ENCODE data around the gene UFL1. TPM values are rescaled to one million over a fixed set of nuclear protein-coding genes. Genes with fewer than 3 reads are reported as not detected.
"Not testable (repeated sequence)": the region's sequence is repeated elsewhere in the genome, so short reads cannot be mapped to it uniquely, and the experiment has no call there.

The UFL1 gene
- 24.8 and 33.1 TPM in 2 replicates for total RNA-seq (2014; rRNA removed; shearing (Covaris generic))
- polyA plus RNA-seq (2014; cell fraction: nucleus; rRNA removed) = 31.8 and 43.4 TPM in 2 replicates

DNA sequence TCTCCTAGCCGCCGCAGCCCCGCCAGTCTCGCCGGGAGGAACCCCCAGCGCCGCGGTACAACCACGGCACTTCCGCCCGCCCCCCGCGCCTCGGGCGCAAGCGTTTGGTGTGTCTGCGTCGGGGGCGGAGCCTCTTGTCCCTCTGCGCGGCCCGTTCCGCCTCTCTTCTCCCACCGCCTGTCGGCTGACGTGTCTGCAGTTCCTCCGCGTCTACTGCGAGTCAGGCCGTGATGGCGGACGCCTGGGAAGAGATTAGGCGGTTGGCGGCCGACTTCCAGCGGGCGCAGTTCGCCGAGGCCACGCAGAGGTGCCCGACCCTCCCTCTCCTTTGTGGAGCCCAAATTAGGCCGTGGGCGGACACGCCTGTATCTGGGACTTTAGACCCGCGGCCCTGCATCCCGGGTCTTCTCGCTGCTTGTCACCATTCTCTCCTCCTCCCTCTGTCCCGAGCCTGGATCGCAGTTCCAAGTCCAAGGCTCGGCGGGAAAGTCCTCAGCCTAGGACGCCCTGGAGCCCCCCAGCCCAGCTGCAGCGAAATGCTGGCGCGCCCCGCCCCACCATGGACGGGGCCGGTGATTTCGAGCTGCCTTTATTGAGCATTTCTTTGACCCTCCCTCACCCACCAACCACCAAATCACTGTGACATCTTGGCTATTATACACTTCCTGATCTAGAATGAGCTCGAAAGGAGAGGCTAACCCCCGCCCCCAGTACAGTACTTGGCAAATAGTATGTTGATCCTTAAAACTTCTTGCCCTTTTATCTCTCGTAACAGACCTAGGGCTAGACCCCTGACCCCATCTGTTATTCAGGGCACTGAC is at the start of gene UFL1:
Gene UFL1, plus strand, starts transcription at position 163 of the 821 bp plus-strand sequence. Its CDS starts 68 bp downstream, at position 231.
- DNase-seq (ENCODE audit: extremely low read depth, low read depth) = peak; percentile 84

GRCh38 chr6:96472291-96472690 is 49.3 kb upstream of the UFL1 start:
- DNase-seq (ENCODE audit: extremely low read depth, low read depth) = not testable (repeated sequence)

- no peak for DNase-seq (ENCODE audit: extremely low read depth, low read depth)
These were observed 42.9 kb upstream of the UFL1 start for GRCh38 chr6:96478695-96479094.

DNA sequence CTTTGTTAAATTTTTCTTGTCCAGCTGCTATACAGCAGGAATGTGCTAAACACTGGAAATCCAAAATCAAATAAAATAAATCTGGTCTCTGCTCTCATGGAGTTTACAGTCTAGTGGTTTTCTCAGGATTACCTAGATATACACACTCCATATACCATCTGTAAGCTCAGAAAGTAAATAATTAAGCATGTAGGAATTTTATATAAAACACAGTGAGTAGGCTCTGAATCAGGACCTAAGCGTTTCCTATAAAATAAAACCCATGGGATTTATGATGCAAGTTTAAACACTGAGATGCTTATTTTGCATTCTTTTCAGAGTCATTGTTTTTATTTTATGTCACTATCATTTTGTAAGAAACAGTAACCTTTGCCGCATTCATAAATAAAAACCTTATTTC is 29.7 kb upstream of the UFL1 start:
- no peak for DNase-seq (ENCODE audit: extremely low read depth, low read depth)

GRCh38 chr6:96499781-96500180 is 21.8 kb upstream of the UFL1 start:
- DNase-seq (ENCODE audit: extremely low read depth, low read depth) = no peak

GRCh38 chr6:96502915-96503314 is 18.7 kb upstream of the UFL1 start:
- no peak for DNase-seq (ENCODE audit: extremely low read depth, low read depth)

GRCh38 chr6:96505363-96505762 is 16.2 kb upstream of the UFL1 start:
- no peak for DNase-seq (ENCODE audit: extremely low read depth, low read depth)

GRCh38 chr6:96509281-96509680 is 12.3 kb upstream of the UFL1 start:
- no peak for DNase-seq (ENCODE audit: extremely low read depth, low read depth)

GRCh38 chr6:96520171-96521115 is 1.2 kb upstream of the UFL1 start:
- no peak for DNase-seq (ENCODE audit: extremely low read depth, low read depth)

DNA sequence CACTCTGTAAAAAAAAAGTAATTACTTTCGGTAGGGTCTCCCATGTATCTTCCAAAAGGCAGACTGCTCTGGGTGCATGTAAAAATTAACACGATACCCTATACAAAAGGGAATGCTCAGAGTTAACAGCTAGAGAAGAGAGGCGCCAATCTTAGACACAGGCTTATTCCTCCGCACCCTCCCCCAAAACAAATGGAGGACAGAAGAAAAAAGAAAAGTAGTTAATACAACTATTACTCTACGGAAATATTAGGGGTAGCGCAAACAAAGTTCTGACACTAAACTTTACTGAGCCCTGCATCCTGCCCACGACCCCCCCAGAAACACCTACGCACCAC is 331 bp upstream of the UFL1 start:
- no peak for DNase-seq (ENCODE audit: extremely low read depth, low read depth)

DNA sequence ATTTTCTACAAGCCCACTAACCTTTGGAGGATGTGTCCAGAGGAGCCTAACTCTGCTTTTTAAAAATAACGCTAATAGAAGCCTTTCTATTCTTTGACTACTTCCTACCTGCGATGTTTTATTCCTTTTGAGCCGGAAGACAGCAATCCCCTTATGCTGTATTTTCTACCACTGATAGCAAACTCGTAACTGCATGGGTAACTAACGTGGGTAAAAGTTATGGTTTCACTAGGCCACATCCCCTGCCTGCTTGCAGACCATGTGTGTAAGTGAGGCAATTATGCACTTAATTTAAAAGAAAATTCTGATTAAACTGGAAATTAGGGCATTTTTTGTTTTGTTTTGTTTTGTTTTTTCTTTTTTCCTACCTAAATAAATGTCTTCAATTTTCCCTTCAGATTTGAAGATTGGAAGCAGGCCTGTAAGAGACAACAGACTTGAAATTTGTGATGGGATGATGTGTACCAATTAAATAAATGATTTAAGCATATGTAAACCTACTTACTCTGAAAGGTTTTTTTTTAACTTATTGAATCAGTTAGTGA is 931 bp downstream of the UFL1 start:
- DNase-seq (ENCODE audit: extremely low read depth, low read depth) = no peak

DNA sequence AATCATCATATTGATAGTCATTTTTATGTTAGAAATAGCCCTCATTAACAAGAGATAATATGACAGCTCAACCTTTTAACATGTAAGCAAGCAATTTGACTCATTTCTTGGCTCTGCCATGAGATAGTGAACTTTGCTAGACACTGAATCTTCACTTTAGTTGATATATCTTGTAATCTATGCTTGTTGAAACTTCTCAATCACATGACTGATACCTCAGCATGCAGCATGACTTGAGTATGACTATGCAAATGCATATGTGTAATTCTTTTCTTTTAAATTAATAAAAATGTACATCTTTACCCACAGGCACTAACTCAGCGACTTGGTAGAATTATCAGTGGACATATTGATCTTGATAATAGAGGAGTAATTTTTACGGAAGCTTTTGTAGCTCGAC is 6.6 kb downstream of the UFL1 start:
- DNase-seq (ENCODE audit: extremely low read depth, low read depth) = no peak

DNA sequence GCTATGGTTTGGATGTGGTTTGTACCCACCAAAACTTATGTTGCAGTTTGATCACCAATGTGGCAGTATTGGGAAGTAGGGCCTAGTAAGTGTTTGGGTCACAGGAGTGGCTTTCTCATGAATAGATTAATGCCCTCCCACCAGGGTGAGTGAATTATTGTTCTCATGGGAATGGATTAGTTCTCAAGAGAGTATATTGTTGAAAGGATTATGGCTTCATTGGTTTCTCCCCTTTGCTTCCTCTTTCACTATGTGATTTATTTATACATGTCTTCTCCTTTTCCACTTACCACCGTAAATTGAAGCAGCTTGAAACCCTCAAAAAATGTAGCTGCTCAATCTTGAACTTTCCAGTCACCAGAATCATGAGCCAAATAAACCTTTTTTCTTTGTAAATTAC is 10.8 kb downstream of the UFL1 start:
- DNase-seq (ENCODE audit: extremely low read depth, low read depth) = no peak

DNA sequence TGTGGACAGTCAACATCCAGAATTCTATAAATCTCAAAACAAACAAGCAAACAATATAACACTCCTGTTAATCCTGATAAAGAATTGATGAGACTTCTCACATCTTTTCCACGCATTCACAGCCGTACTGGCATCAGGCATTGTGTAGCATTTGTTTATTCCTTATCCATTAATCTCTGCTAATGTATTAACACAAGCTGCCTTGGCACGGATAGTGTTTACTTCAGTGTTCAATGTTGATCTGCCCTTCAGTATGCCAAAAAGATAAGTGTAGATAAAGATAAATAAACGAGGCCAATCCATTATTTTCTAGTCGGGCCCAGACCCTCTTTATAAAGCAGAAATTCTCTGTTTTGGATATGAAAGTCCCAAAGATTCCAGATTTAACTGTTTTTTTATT is 16.1 kb downstream of the UFL1 start:
- no peak for DNase-seq (ENCODE audit: extremely low read depth, low read depth)

DNA sequence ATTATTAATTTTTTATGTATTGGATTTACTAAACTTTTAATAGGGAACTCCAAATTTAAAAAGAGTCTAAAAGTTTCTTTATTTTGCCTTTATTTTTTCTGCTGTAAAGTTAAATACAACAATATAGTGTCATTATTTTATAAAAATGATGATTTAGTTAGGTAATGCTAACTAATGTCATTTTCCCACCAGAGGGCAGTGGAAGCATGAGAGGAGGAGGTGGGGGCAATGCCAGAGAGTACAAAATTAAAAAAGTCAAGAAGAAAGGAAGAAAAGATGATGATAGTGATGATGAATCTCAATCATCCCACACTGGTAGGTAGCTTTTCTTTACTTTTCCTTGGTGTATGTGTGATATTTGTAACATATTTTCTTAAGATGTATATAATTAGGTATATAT is 21.1 kb downstream of the UFL1 start:
- DNase-seq (ENCODE audit: extremely low read depth, low read depth) = no peak

- no peak for DNase-seq (ENCODE audit: extremely low read depth, low read depth)
These were observed 24.3 kb downstream of the UFL1 start for GRCh38 chr6:96545882-96546281.

GRCh38 chr6:96547654-96548053 is 26.0 kb downstream of the UFL1 start:
- DNase-seq (ENCODE audit: extremely low read depth, low read depth) = no peak

- DNase-seq (ENCODE audit: extremely low read depth, low read depth) = no peak
These were observed 33.0 kb downstream of the UFL1 start for GRCh38 chr6:96554558-96554957.

DNA sequence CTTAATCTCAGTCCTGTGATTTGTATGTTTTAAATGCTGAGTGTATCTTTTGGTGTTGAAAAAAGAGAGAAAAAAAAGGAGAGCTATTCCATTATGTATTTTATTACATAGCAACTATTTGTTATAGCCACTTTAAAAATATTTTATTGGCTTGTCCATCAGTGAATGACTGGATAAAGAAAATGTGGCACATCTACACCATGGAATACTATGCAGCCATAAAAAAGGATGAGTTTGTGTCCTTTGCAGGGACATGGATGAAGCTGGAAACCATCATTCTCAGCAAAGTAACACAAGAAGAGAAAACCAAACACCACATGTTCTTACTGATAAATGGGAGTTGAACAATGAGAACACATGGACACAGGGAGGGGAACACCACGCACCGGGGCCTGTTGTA is 38.1 kb downstream of the UFL1 start:
- DNase-seq (ENCODE audit: extremely low read depth, low read depth) = not testable (repeated sequence)

GRCh38 chr6:96562886-96563285 is 41.3 kb downstream of the UFL1 start, which contains the start of gene FHL5:
Gene FHL5, plus strand, starts transcription at chr6:96563128. Its CDS starts 40,486 bp downstream, at chr6:96603614.
- DNase-seq (ENCODE audit: extremely low read depth, low read depth) = no peak

- no peak for DNase-seq (ENCODE audit: extremely low read depth, low read depth)
These were observed 42.2 kb downstream of the UFL1 start for GRCh38 chr6:96563853-96564252.

Measured in NCI-H460 (cell line).